GM18861 (cell line): Measurements from ENCODE around the gene CTU1.

ENCODE experiments used
- ATAC-seq: cut with Tn5 transposase; IDR thresholded peaks from one replicate; pipeline ENCODE4 v1.9.1; 2021; ENCODE audit not compliant: unreplicated experiment

Gene CTU1

GRCh38 chr19:51083783-51084182 is 24.4 kb downstream of the CTU1 start:
- ATAC-seq: no peak

- ATAC-seq: no peak
Observed at GRCh38 chr19:51083181-51083580, 25.0 kb downstream of the CTU1 start.

- no peak for ATAC-seq
Observed at GRCh38 chr19:51082611-51083010, 25.6 kb downstream of the CTU1 start, which contains the start of gene KLK14. Gene KLK14 (minus strand): TSS chr19:51082887. CDS start chr19:51082614, 273 bp downstream.

- ATAC-seq: no peak
Observed at GRCh38 chr19:51081476-51081875, 26.7 kb downstream of the CTU1 start.

- no peak for ATAC-seq
Observed at GRCh38 chr19:51079481-51080110, 28.6 kb downstream of the CTU1 start.

- no peak for ATAC-seq
Observed at GRCh38 chr19:51078731-51079130, 29.5 kb downstream of the CTU1 start.

- no peak for ATAC-seq
Observed at GRCh38 chr19:51078104-51078503, 30.1 kb downstream of the CTU1 start.

GRCh38 chr19:51076631-51077213 is 31.5 kb downstream of the CTU1 start:
- ATAC-seq: no peak

GRCh38 chr19:51075998-51076397 is 32.2 kb downstream of the CTU1 start:
- no peak for ATAC-seq

- no peak for ATAC-seq
Observed at GRCh38 chr19:51071095-51071405, 37.2 kb downstream of the CTU1 start.

GRCh38 chr19:51070334-51071094 is 37.7 kb downstream of the CTU1 start:
- ATAC-seq: no peak

- no peak for ATAC-seq
Observed at GRCh38 chr19:51066393-51067186, 41.6 kb downstream of the CTU1 start.

GRCh38 chr19:51065221-51065960 is 42.8 kb downstream of the CTU1 start:
- ATAC-seq: no peak

- no peak for ATAC-seq
Observed at GRCh38 chr19:51064534-51065220, 43.5 kb downstream of the CTU1 start, which contains the start of gene KLK13. Gene KLK13 (minus strand): TSS chr19:51065092. CDS start chr19:51065067, 25 bp downstream.

- ATAC-seq: no peak
Observed at GRCh38 chr19:51063664-51064063, 44.5 kb downstream of the CTU1 start.

- ATAC-seq: no peak
Observed at GRCh38 chr19:51060973-51061372, 47.2 kb downstream of the CTU1 start.

GRCh38 chr19:51060336-51060735 is 47.9 kb downstream of the CTU1 start:
- ATAC-seq: no peak

- ATAC-seq: no peak
Observed at GRCh38 chr19:51059715-51060114, 48.5 kb downstream of the CTU1 start.

- ATAC-seq: no peak
Observed at GRCh38 chr19:51055866-51056265, 52.3 kb downstream of the CTU1 start.
